ENCODE data around the gene WDR31.
"Not testable (repeated sequence)": the region's sequence is repeated elsewhere in the genome, so short reads cannot be mapped to it uniquely, and the experiment has no call there.

- not testable (repeated sequence) for TF ChIP-seq CTCF, POLR2AphosphoS5 (IDR thresholded peaks at IDR 0.05)
These were observed 39.2 kb upstream of the WDR31 start for GRCh38 chr9:113379094-113379828.
